ENCODE results near the gene LRRC14B. TPM values are rescaled to one million over a fixed set of nuclear protein-coding genes. Genes with fewer than 3 reads are reported as not detected.

Gene LRRC14B
- total RNA-seq, 1 donor from 2014 or later, result not detected

DNA sequence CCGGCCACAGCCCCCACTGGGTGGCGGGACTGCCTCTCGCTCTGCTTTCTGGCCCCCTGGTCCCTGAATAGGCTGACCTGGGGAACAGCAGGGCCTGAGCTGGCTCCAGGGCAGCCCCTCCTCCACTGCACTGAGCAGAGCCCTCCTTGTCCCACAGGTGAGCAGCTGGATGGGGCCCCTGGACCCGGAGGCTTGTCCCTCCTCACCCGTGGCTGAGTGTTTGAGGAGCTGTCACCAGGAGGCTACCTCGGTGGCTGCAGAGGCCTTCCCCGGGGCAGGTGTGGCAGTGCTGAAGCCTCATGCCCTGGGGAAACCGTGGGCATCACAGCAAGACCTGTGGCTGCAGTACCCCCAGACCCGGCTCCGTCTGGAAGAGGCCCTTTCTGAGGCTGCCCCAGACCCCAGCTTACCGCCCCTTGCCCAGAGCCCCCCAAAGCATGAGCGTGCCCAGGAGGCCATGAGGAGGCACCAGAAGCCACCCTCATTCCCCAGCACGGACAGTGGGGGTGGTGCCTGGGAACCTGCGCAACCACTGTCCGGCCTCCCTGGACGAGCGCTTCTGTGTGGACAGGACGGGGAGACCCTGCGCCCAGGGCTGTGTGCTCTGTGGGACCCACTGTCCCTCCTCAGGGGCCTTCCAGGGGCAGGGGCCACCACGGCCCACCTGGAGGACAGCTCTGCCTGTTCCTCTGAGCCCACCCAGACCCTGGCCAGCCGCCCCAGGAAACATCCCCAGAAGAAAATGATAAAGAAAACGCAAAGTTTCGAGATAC lies 28.5 kb upstream of the LRRC14B start:
- H3K9ac ChIP-seq, result no peak overlapping the region
- H3F3A ChIP-seq (ENCODE audit: low read depth), result peaks cover 25% of the 10 kb centered on the region
- no peak for DNase-seq (ENCODE audit: low spot score)
- Mint-ChIP-seq H3K9me3 (peaks cover 8% of the 10 kb centered on the region), H3K4me1 (peaks cover 10% of the 10 kb centered on the region), H3K36me3 (peaks cover 20% of the 10 kb centered on the region), H3K27me3 (ENCODE audit: insufficient read depth, low read depth) (peaks cover 11% of the 10 kb centered on the region), H3K27ac (no peak overlapping the region), H3K4me3 (no peak overlapping the region)
- no peaks in the 10 kb centered on the region for H3K27me3 ChIP-seq
- H2AFZ ChIP-seq (replicated peaks), result no peak overlapping the region
- no peak overlapping the region for H3K4me2 ChIP-seq
- no peaks in the 10 kb centered on the region for H4K20me1 ChIP-seq (ENCODE audit: low read depth)
- H3K27ac ChIP-seq, result peak overlapping the region; percentile 6
- no peak for TF ChIP-seq EZH2phosphoT487 (IDR thresholded peaks at IDR 0.05)
- no peak for TF ChIP-seq EZH2 (IDR thresholded peaks at IDR 0.05)
- TF ChIP-seq, protein P1, sequence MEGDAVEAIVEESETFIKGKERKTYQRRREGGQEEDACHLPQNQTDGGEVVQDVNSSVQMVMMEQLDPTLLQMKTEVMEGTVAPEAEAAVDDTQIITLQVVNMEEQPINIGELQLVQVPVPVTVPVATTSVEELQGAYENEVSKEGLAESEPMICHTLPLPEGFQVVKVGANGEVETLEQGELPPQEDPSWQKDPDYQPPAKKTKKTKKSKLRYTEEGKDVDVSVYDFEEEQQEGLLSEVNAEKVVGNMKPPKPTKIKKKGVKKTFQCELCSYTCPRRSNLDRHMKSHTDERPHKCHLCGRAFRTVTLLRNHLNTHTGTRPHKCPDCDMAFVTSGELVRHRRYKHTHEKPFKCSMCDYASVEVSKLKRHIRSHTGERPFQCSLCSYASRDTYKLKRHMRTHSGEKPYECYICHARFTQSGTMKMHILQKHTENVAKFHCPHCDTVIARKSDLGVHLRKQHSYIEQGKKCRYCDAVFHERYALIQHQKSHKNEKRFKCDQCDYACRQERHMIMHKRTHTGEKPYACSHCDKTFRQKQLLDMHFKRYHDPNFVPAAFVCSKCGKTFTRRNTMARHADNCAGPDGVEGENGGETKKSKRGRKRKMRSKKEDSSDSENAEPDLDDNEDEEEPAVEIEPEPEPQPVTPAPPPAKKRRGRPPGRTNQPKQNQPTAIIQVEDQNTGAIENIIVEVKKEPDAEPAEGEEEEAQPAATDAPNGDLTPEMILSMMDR (IDR thresholded peaks at IDR 0.05), result no peak
- no peaks in the 10 kb centered on the region for H3K9me3 ChIP-seq (ENCODE audit: low read depth)
- no peak overlapping the region for H3K4me3 ChIP-seq
- H3K79me2 ChIP-seq (ENCODE audit: low read depth), result no peaks in the 10 kb centered on the region
- no peaks in the 10 kb centered on the region for H3K36me3 ChIP-seq
- no peaks in the 10 kb centered on the region for H3K4me1 ChIP-seq

- Mint-ChIP-seq H3K4me1 (peaks cover 10% of the 10 kb centered on the region), H3K27ac (no peak overlapping the region), H3K36me3 (peaks cover 20% of the 10 kb centered on the region), H3K4me3 (no peak overlapping the region), H3K9me3 (peaks cover 8% of the 10 kb centered on the region), H3K27me3 (ENCODE audit: insufficient read depth, low read depth) (peaks cover 11% of the 10 kb centered on the region)
- Histone ChIP-seq H3K27ac (peak overlapping the region; percentile 6), H4K20me1 (ENCODE audit: low read depth) (no peaks in the 10 kb centered on the region), H3K4me3 (no peak overlapping the region), H3K9ac (no peak overlapping the region), H2AFZ (replicated peaks) (no peak overlapping the region), H3K27me3 (no peaks in the 10 kb centered on the region), H3F3A (ENCODE audit: low read depth) (peaks cover 25% of the 10 kb centered on the region), H3K36me3 (no peaks in the 10 kb centered on the region), H3K9me3 (ENCODE audit: low read depth) (no peaks in the 10 kb centered on the region), H3K79me2 (ENCODE audit: low read depth) (no peaks in the 10 kb centered on the region), H3K4me2 (no peak overlapping the region), H3K4me1 (no peaks in the 10 kb centered on the region)
- no peak for TF ChIP-seq EZH2 (IDR thresholded peaks at IDR 0.05)
- no peak for TF ChIP-seq EZH2phosphoT487 (IDR thresholded peaks at IDR 0.05)
- TF ChIP-seq, protein P1 (IDR thresholded peaks at IDR 0.05), result no peak
- DNase-seq (ENCODE audit: low spot score), result no peak
These were observed 28.0 kb upstream of the LRRC14B start for GRCh38 chr5:163338-163620.

GRCh38 chr5:163841-164240 lies 27.5 kb upstream of the LRRC14B start:
- DNase-seq (ENCODE audit: low spot score), result no peak
- H2AFZ ChIP-seq (replicated peaks), result no peak overlapping the region
- no peaks in the 10 kb centered on the region for H3K4me1 ChIP-seq
- no peak overlapping the region for H3K4me2 ChIP-seq
- H3K9ac ChIP-seq, result no peak overlapping the region
- no peaks in the 10 kb centered on the region for H4K20me1 ChIP-seq (ENCODE audit: low read depth)
- H3K36me3 Mint-ChIP-seq, result peaks cover 18% of the 10 kb centered on the region
- no peaks in the 10 kb centered on the region for H3K9me3 ChIP-seq (ENCODE audit: low read depth)
- peaks cover 11% of the 10 kb centered on the region for H3K27me3 Mint-ChIP-seq (ENCODE audit: insufficient read depth, low read depth)
- TF ChIP-seq, protein P1 (IDR thresholded peaks at IDR 0.05), result no peak
- TF ChIP-seq EZH2phosphoT487 (IDR thresholded peaks at IDR 0.05) (no peak), EZH2 (IDR thresholded peaks at IDR 0.05) (no peak)
- peak overlapping the region; percentile 76 for H3K27ac Mint-ChIP-seq
- no peaks in the 10 kb centered on the region for H3K36me3 ChIP-seq
- H3K27ac ChIP-seq, result no peak overlapping the region
- H3K4me3 Mint-ChIP-seq, result no peak overlapping the region
- H3K4me1 Mint-ChIP-seq, result peaks cover 14% of the 10 kb centered on the region
- H3K9me3 Mint-ChIP-seq, result peaks cover 8% of the 10 kb centered on the region
- peaks cover 25% of the 10 kb centered on the region for H3F3A ChIP-seq (ENCODE audit: low read depth)
- H3K79me2 ChIP-seq (ENCODE audit: low read depth), result no peaks in the 10 kb centered on the region
- H3K4me3 ChIP-seq, result no peak overlapping the region
- H3K27me3 ChIP-seq, result no peaks in the 10 kb centered on the region

Data from neural progenitor cell (in vitro differentiated cells).